SK-N-SH (cell line): Measurements from ENCODE around the gene NUAK2. TPM values are rescaled to one million over a fixed set of nuclear protein-coding genes. Genes with fewer than 3 reads are reported as not detected.

ENCODE experiments used
- CTCF ChIA-PET: fragments of 300-600, 350-600 bp; formaldehyde crosslinking; extraction: SDS; loops from one replicate; lab custom pipeline; 2021; lab: Yijun Ruan, JAX
- POLR2A ChIA-PET: fragments of 350-600 bp; sonication (Branson Sonifier 250); formaldehyde crosslinking; extraction: SDS; loops from one replicate; lab custom pipeline; 2020; ENCODE audit warnings: antibody characterized with exemption, inconsistent platforms; lab: Yijun Ruan, JAX
- DNase-seq: peaks from one replicate; pipeline ENCODE4 v3.0.0; 2012
- H2AFZ ChIP-seq: fragments of 200-600 bp; sonication (generic); 2 replicates; pipeline ENCODE4 v1.8.1; 2016; ENCODE audit warnings: antibody characterized with exemption, mild to moderate bottlenecking, low read depth
- H3F3A ChIP-seq: fragments of 200-600 bp; sonication (generic); replicated peaks from 2 replicates; pipeline ENCODE3; 2016; ENCODE audit warnings: antibody characterized with exemption, mild to moderate bottlenecking; ENCODE audit not compliant: insufficient read depth
- H3K27ac ChIP-seq, 2 experiments: fragments of 200-500 bp in 1 of 2; fragments of 200-600 bp in 1 of 2; sonication (Bioruptor generic) in 1 of 2; sonication (generic), shearing (Covaris generic) in 1 of 2; 2 replicates each; pipeline versions ENCODE4 v1.5.1 to v1.6.1; 2014 to 2016; ENCODE audit warnings: low read depth in 2 of 2, inconsistent platforms in 1 of 2, low read length in 1 of 2, mild to moderate bottlenecking in 1 of 2, mixed read lengths in 1 of 2
- H3K27me3 ChIP-seq: fragments of 200-600 bp; sonication (generic), shearing (Covaris generic); 2 replicates; pipeline ENCODE4 v1.6.1; 2016; ENCODE audit warnings: mixed run types; ENCODE audit not compliant: insufficient read depth
- H3K36me3 ChIP-seq, 2 experiments: fragments of 200-500 bp in 1 of 2; fragments of 200-600 bp in 1 of 2; sonication (Bioruptor generic) in 1 of 2; sonication (generic) in 1 of 2; replicated peaks in 1 of 2; 2 replicates each; pipeline versions ENCODE3 to v1.5.1; 2014 to 2016; ENCODE audit warnings: low read length in 1 of 2, mild to moderate bottlenecking in 1 of 2; ENCODE audit not compliant: insufficient read depth in 2 of 2, control insufficient read depth in 1 of 2
- H3K4me1 ChIP-seq, 2 experiments: fragments of 200-500 bp in 1 of 2; fragments of 200-600 bp in 1 of 2; sonication (Bioruptor generic) in 1 of 2; sonication (generic), shearing (Covaris generic) in 1 of 2; 2 replicates each; pipeline versions ENCODE4 v1.5.1 to v1.6.1; 2014 to 2016; ENCODE audit warnings: low read depth in 1 of 2, low read length in 1 of 2, mixed run types in 1 of 2; ENCODE audit not compliant: insufficient read depth in 2 of 2, control insufficient read depth in 1 of 2
- H3K4me2 ChIP-seq: fragments of 200-600 bp; sonication (generic), shearing (Covaris generic); 2 replicates; pipeline ENCODE4 v1.6.1; 2017; ENCODE audit warnings: mixed run types
- H3K4me3 ChIP-seq, 2 experiments: fragments of 200-500 bp in 1 of 2; fragments of 200-600 bp in 1 of 2; sonication (Bioruptor generic) in 1 of 2; sonication (generic), shearing (Covaris generic) in 1 of 2; 2 replicates each; pipeline versions ENCODE4 v1.5.1 to v1.8.1; 2014 to 2016; ENCODE audit warnings: low read depth in 2 of 2, inconsistent platforms in 1 of 2, low read length in 1 of 2, mild to moderate bottlenecking in 1 of 2, mixed read lengths in 1 of 2, moderate library complexity in 1 of 2
- H3K79me2 ChIP-seq: fragments of 200-600 bp; sonication (generic); 2 replicates; pipeline ENCODE4 v1.8.1; 2017; ENCODE audit warnings: mild to moderate bottlenecking; ENCODE audit not compliant: insufficient read depth
- H3K9ac ChIP-seq: fragments of 200-600 bp; sonication (generic); 2 replicates; pipeline ENCODE4 v1.6.1; 2017; ENCODE audit warnings: mixed run types
- H3K9me2 ChIP-seq: fragments of 200-600 bp; sonication (generic); 2 replicates; pipeline ENCODE4 v1.6.1; 2017; ENCODE audit warnings: mixed run types
- H3K9me3 ChIP-seq: fragments of 200-600 bp; sonication (generic); 2 replicates; pipeline ENCODE4 v1.6.1; 2017; ENCODE audit warnings: mixed run types, mild to moderate bottlenecking, moderate library complexity
- H4K20me1 ChIP-seq: fragments of 200-600 bp; sonication (generic); 2 replicates; pipeline ENCODE4 v1.6.1; 2017; ENCODE audit warnings: mild to moderate bottlenecking, mixed run types; ENCODE audit not compliant: insufficient read depth
- MEF2A ChIP-seq: IDR thresholded peaks from 2 replicates; pipeline ENCODE4 v1.4.0; 2012; ENCODE audit warnings: low read depth, borderline replicate concordance
- NFIC ChIP-seq: IDR thresholded peaks from 2 replicates; pipeline ENCODE4 v1.4.0; 2012; ENCODE audit warnings: borderline replicate concordance
- NRF1 ChIP-seq: IDR thresholded peaks from 2 replicates; pipeline ENCODE4 v1.6.1; 2012; ENCODE audit warnings: low read depth, mild to moderate bottlenecking, low read length
- WGBS: methylation state at CpG from one replicate; pipeline ENCODE4 v1.1.6; 2017; ENCODE audit warnings: low lambda C conversion rate; 5-methylcytosine and 5-hydroxymethylcytosine counted together
- polyA plus RNA-seq, 3 experiments: library from polyadenylated mRNA; depleted of rRNA; stranded (reverse); fragments of >200 nt; gene quantifications; 2 replicates each; pipeline ENCODE4 v1.2.3, GENCODE V29; 2012
- TF ChIP-seq, protein P1 (sequence below): IDR thresholded peaks from 2 replicates; pipeline ENCODE4 v1.6.1; 2012; ENCODE audit warnings: mild to moderate bottlenecking, low read depth, low read length, moderate library complexity
- TF ChIP-seq, protein P2 (sequence below): IDR thresholded peaks from 2 replicates; pipeline ENCODE4 v1.4.0; 2012; ENCODE audit warnings: low read depth, borderline replicate concordance

NUAK2 gene
- polyA plus RNA-seq, 1 of the 3 experiments (the other 2 are of a cell fraction) = 11.1 TPM

DNA sequence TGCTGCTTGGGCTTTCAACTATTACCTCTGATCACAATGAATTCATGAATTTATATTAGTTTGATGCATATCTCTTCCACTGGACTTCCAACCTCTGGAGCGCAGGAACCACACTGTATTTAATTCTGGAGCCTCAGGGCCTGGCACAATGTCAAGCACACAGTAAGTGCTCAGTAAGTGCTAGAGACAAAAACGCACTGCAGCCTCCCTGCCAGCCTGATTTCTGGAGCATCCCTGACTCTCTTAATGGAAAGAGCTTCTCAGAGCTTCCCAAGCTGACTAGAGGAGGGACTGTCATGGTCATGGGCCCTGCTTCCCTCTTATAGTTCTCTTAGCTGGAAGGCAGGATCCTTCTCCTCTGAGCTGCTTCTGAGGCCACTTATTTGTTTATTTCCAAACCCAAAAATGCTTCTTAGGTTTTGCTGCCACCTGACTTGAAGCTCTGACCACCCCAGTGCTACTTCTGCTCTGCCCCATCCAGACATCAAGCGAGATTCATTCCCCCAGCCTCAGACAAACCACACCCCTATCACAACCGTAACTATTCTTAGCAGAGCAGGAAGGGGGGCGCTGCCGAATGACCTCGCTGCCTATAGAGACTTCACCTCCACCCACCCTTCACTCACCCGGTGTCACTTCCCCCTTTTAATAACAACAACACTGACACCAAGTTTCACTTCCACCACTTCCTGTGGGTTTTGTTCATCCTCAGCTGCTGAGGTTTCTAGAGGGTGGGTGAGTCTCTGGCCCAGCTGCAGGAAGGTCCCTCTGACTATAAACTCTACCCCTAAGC is 33.6 kb downstream of the NUAK2 start:
- no peak for DNase-seq
- Histone ChIP-seq H3K79me2 (no peaks in the 10 kb centered on the region), H4K20me1 (no peaks in the 10 kb centered on the region), H3K36me3 (no peaks in the 10 kb centered on the region), H3K9ac (no peak overlapping the region), H3K27ac (peak overlapping the region in 1 of 2 experiments; percentile 10; a peak in 2 of 4 replicates), H3K4me3 (no peak overlapping the region), H3K4me2 (no peak overlapping the region), H3K27me3 (no peaks in the 10 kb centered on the region), H3K4me1 (peaks cover 8 to 33% of the 10 kb centered on the region in 2 experiments; a peak in 3 of 4 replicates), H3K9me3 (no peaks in the 10 kb centered on the region), H2AFZ (peak overlapping the region; percentile 12), H3K9me2 (no peaks in the 10 kb centered on the region), H3F3A (peaks cover 17% of the 10 kb centered on the region)
- TF ChIP-seq NRF1 = no peak
- TF ChIP-seq MEF2A = 0 out of 2 replicates have a peak, but pooled peaks have one; percentile 19
- POLR2A ChIA-PET = no interaction called here
- CTCF ChIA-PET = interaction anchor here (0.8 to 38.3 kb wide), 5 partner anchors 12 to 66 kb away, joined by 3 to 1368 read pairs (median 6); partner anchors contain the start of gene NUAK2
- 60% methylated on average over 8 of the region's 8 CpGs for WGBS

DNA sequence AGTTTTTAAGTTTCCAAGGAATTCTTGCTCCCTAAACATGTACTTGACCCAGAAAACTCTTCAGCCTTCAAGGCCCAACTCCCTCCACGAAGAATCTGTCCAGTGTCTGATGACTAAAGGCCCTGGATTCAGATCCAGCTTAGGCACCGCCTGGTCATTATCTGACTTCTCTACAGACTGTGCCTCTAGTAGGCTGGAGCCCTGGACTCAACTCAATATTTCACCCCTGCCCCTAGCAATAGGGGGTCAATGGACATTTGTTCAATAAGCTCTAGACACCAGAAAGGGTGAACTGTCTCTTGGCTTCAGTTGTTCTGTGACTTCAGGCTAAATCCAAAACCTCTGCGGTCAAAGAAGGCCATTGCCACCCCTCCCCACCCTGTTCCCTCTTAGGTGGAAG is 34.5 kb downstream of the NUAK2 start:
- TF ChIP-seq NFIC = no peak
- TF ChIP-seq NRF1 = no peak
- TF ChIP-seq, protein P1, sequence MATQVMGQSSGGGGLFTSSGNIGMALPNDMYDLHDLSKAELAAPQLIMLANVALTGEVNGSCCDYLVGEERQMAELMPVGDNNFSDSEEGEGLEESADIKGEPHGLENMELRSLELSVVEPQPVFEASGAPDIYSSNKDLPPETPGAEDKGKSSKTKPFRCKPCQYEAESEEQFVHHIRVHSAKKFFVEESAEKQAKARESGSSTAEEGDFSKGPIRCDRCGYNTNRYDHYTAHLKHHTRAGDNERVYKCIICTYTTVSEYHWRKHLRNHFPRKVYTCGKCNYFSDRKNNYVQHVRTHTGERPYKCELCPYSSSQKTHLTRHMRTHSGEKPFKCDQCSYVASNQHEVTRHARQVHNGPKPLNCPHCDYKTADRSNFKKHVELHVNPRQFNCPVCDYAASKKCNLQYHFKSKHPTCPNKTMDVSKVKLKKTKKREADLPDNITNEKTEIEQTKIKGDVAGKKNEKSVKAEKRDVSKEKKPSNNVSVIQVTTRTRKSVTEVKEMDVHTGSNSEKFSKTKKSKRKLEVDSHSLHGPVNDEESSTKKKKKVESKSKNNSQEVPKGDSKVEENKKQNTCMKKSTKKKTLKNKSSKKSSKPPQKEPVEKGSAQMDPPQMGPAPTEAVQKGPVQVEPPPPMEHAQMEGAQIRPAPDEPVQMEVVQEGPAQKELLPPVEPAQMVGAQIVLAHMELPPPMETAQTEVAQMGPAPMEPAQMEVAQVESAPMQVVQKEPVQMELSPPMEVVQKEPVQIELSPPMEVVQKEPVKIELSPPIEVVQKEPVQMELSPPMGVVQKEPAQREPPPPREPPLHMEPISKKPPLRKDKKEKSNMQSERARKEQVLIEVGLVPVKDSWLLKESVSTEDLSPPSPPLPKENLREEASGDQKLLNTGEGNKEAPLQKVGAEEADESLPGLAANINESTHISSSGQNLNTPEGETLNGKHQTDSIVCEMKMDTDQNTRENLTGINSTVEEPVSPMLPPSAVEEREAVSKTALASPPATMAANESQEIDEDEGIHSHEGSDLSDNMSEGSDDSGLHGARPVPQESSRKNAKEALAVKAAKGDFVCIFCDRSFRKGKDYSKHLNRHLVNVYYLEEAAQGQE = no peak
- TF ChIP-seq, protein P2, sequence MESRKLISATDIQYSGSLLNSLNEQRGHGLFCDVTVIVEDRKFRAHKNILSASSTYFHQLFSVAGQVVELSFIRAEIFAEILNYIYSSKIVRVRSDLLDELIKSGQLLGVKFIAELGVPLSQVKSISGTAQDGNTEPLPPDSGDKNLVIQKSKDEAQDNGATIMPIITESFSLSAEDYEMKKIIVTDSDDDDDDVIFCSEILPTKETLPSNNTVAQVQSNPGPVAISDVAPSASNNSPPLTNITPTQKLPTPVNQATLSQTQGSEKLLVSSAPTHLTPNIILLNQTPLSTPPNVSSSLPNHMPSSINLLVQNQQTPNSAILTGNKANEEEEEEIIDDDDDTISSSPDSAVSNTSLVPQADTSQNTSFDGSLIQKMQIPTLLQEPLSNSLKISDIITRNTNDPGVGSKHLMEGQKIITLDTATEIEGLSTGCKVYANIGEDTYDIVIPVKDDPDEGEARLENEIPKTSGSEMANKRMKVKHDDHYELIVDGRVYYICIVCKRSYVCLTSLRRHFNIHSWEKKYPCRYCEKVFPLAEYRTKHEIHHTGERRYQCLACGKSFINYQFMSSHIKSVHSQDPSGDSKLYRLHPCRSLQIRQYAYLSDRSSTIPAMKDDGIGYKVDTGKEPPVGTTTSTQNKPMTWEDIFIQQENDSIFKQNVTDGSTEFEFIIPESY = no peak
- Histone ChIP-seq H4K20me1 (no peaks in the 10 kb centered on the region), H3K4me3 (no peak overlapping the region), H3F3A (peaks cover 17% of the 10 kb centered on the region), H3K27me3 (no peaks in the 10 kb centered on the region), H2AFZ (no peak overlapping the region), H3K9ac (no peak overlapping the region), H3K79me2 (no peaks in the 10 kb centered on the region), H3K36me3 (no peaks in the 10 kb centered on the region), H3K27ac (no peak overlapping the region), H3K9me2 (no peaks in the 10 kb centered on the region), H3K4me2 (no peak overlapping the region), H3K9me3 (no peaks in the 10 kb centered on the region), H3K4me1 (peaks cover 8 to 33% of the 10 kb centered on the region in 2 experiments; a peak in 3 of 4 replicates)
- CTCF ChIA-PET = interaction anchor here (0.6 to 38.3 kb wide), 4 partner anchors 11 to 101 kb away, joined by 3 to 1368 read pairs (median 46); partner anchors contain the start of gene NUAK2
- WGBS = 95% methylated on average over 3 of the region's 3 CpGs
- no peak for DNase-seq
- POLR2A ChIA-PET = no interaction called here
